Neural cell (in vitro differentiated cells): ENCODE data around the gene SH3RF3. TPM values are rescaled to one million over a fixed set of nuclear protein-coding genes. Genes with fewer than 3 reads are reported as not detected.

ENCODE experiments used
- H2AFZ ChIP-seq: fragments of 200-600, 300-800 bp; sonication (generic), shearing (Covaris generic); 2 replicates; pipeline ENCODE4 v1.6.0; 2014; ENCODE audit warnings: low read depth, mild to moderate bottlenecking, antibody characterized with exemption, low read length, moderate library complexity
- H3F3A ChIP-seq: fragments of 200-600 bp; shearing (Covaris generic); 2 replicates; pipeline ENCODE4 v1.6.1; 2016; ENCODE audit warnings: mild to moderate bottlenecking, moderate library complexity, mixed read lengths, antibody characterized with exemption, low read length; ENCODE audit not compliant: insufficient read depth, poor library complexity, severe bottlenecking
- H3K27ac ChIP-seq: fragments of 200-600, 300-800 bp; sonication (generic), shearing (Covaris generic); 2 replicates; pipeline ENCODE4 v1.5.1; 2014; ENCODE audit warnings: mild to moderate bottlenecking, low read length, moderate library complexity
- H3K27me3 ChIP-seq: fragments of 300-800, 200-600 bp; sonication (generic), shearing (Covaris generic); 2 replicates; pipeline ENCODE4 v1.6.0; 2014; ENCODE audit warnings: mild to moderate bottlenecking, low read depth, low read length, moderate library complexity; ENCODE audit not compliant: insufficient read depth
- H3K36me3 ChIP-seq: fragments of 300-800, 200-600 bp; sonication (generic), shearing (Covaris generic); 2 replicates; pipeline ENCODE4 v1.5.1; 2014; ENCODE audit warnings: mild to moderate bottlenecking, antibody characterized with exemption, low read length, moderate library complexity; ENCODE audit not compliant: insufficient read depth
- H3K4me2 ChIP-seq: fragments of 300-800, 200-600 bp; sonication (generic), shearing (Covaris generic); 2 replicates; pipeline ENCODE4 v1.6.0; 2014; ENCODE audit warnings: mild to moderate bottlenecking, low read length
- H3K4me3 ChIP-seq: fragments of 300-800, 200-600 bp; sonication (generic), shearing (Covaris generic); 2 replicates; pipeline ENCODE4 v1.5.1; 2014; ENCODE audit warnings: mild to moderate bottlenecking, low read length, moderate library complexity
- H3K79me2 ChIP-seq: fragments of 200-600 bp; shearing (Covaris generic); replicated peaks from 2 replicates; pipeline ENCODE4 v1.6.0; 2014; ENCODE audit warnings: mild to moderate bottlenecking, low read length, moderate library complexity; ENCODE audit not compliant: insufficient read depth
- H3K9ac ChIP-seq: fragments of 300-800, 200-600 bp; sonication (generic), shearing (Covaris generic); 2 replicates; pipeline ENCODE4 v1.6.1; 2016; ENCODE audit warnings: mild to moderate bottlenecking, low read length, mixed read lengths
- H3K9me2 ChIP-seq: fragments of 200-600 bp; shearing (Covaris generic); 2 replicates; pipeline ENCODE4 v1.6.1; 2016; ENCODE audit warnings: mild to moderate bottlenecking, low read length, mixed read lengths; ENCODE audit not compliant: insufficient read depth
- H3K9me3 ChIP-seq: fragments of 200-600, 300-800 bp; sonication (generic), shearing (Covaris generic); 2 replicates; pipeline ENCODE4 v1.6.1; 2016; ENCODE audit warnings: mild to moderate bottlenecking, mixed run types, low read length, moderate library complexity, mixed read lengths
- H4K20me1 ChIP-seq: fragments of 200-600 bp; shearing (Covaris generic); 2 replicates; pipeline ENCODE4 v1.6.1; 2016; ENCODE audit warnings: mild to moderate bottlenecking, mixed run types; ENCODE audit not compliant: insufficient read depth
- CTCF ChIP-seq: fragments of 450-650 bp; IDR thresholded peaks from 2 replicates; pipeline ENCODE4 v1.5.1; 2014; ENCODE audit warnings: antibody characterized with exemption, mild to moderate bottlenecking, moderate library complexity; ENCODE audit not compliant: poor library complexity, severe bottlenecking
- EP300 ChIP-seq: fragments of 450-650 bp; conservative IDR thresholded peaks from 2 replicates; pipeline ENCODE4 v1.6.1; 2014; ENCODE audit warnings: antibody characterized with exemption, mild to moderate bottlenecking, moderate library complexity; ENCODE audit not compliant: poor library complexity, severe bottlenecking
- EZH2 ChIP-seq: fragments of 200-600, 300-800 bp; shearing (Covaris generic), sonication (generic); IDR thresholded peaks from 2 replicates; pipeline ENCODE4 v1.6.1; 2014; ENCODE audit warnings: antibody characterized with exemption, low read length, borderline replicate concordance, mild to moderate bottlenecking; ENCODE audit not compliant: insufficient read depth, poor library complexity, severe bottlenecking
- MXI1 ChIP-seq: fragments of 450-650 bp; conservative IDR thresholded peaks from 2 replicates; pipeline ENCODE4 v1.6.1; 2014; ENCODE audit warnings: antibody characterized with exemption, mild to moderate bottlenecking; ENCODE audit not compliant: poor library complexity, severe bottlenecking
- POLR2AphosphoS5 ChIP-seq: IDR thresholded peaks from 2 replicates; pipeline ENCODE4 v1.6.1; 2012
- RAD21 ChIP-seq: fragments of 450-650 bp; conservative IDR thresholded peaks from 2 replicates; pipeline ENCODE4 v1.6.1; 2014; ENCODE audit warnings: antibody characterized with exemption, mild to moderate bottlenecking, moderate library complexity
- REST ChIP-seq: IDR thresholded peaks from 2 replicates; pipeline ENCODE4 v1.6.1; 2012; ENCODE audit warnings: borderline replicate concordance
- SMC3 ChIP-seq: fragments of 450-650 bp; conservative IDR thresholded peaks from 2 replicates; pipeline ENCODE4 v1.6.1; 2014; ENCODE audit warnings: antibody characterized with exemption, mild to moderate bottlenecking, moderate library complexity; ENCODE audit not compliant: poor library complexity
- TAF1 ChIP-seq: IDR thresholded peaks from 2 replicates; pipeline ENCODE4 v1.6.1; 2012; ENCODE audit warnings: low read depth
- polyA plus RNA-seq: library from polyadenylated mRNA; depleted of rRNA; stranded (reverse); fragments of >200 nt; gene quantifications from 2 replicates; pipeline ENCODE4 v1.2.3, GENCODE V29; 2014

SH3RF3 gene
- polyA plus RNA-seq, 1 donor from 2014 or later = 0.53 TPM

- no peak overlapping the region for H3K27ac ChIP-seq
- no peaks in the 10 kb centered on the region for H3K9me3 ChIP-seq
- no peak for TF ChIP-seq POLR2AphosphoS5
Measured at GRCh38 chr2:109297566-109298490, 168.8 kb downstream of the SH3RF3 start.

GRCh38 chr2:109298851-109299250 is 169.8 kb downstream of the SH3RF3 start:
- no peak overlapping the region for H3K9ac ChIP-seq
- H3F3A ChIP-seq = no peaks in the 10 kb centered on the region
- H3K4me3 ChIP-seq = no peak overlapping the region
- H4K20me1 ChIP-seq = no peaks in the 10 kb centered on the region
- TF ChIP-seq MXI1 (no peak), EZH2 (no peak), CTCF (no peak), RAD21 (no peak), EP300 (no peak), REST (no peak), TAF1 (no peak), SMC3 (no peak), POLR2AphosphoS5 (no peak)
- H3K36me3 ChIP-seq = no peaks in the 10 kb centered on the region
- H3K27ac ChIP-seq = no peak overlapping the region
- no peaks in the 10 kb centered on the region for H3K27me3 ChIP-seq
- no peaks in the 10 kb centered on the region for H3K79me2 ChIP-seq
- H2AFZ ChIP-seq = no peak overlapping the region
- H3K9me3 ChIP-seq = no peaks in the 10 kb centered on the region
- no peaks in the 10 kb centered on the region for H3K9me2 ChIP-seq
- H3K4me2 ChIP-seq = no peak overlapping the region

More at GRCh38 chr2:109297566-109298490, 168.8 kb downstream of the SH3RF3 start:
- Histone ChIP-seq H3K36me3 (no peaks in the 10 kb centered on the region), H4K20me1 (no peaks in the 10 kb centered on the region), H3K79me2 (no peaks in the 10 kb centered on the region), H3K9me2 (no peaks in the 10 kb centered on the region), H3K4me2 (no peak overlapping the region), H3K27me3 (no peaks in the 10 kb centered on the region), H3F3A (no peaks in the 10 kb centered on the region), H2AFZ (no peak overlapping the region), H3K4me3 (no peak overlapping the region), H3K9ac (no peak overlapping the region)
